GM23338 (cell line): ENCODE data around the gene SNW1. TPM values are rescaled to one million over a fixed set of nuclear protein-coding genes. Genes with fewer than 3 reads are reported as not detected.

Experiments
- ATAC-seq: fragments of 200-7000 bp; cut with Tn5 transposase; 3 replicates; pipeline ENCODE4 v1.9.1; 2020
- DNase-seq: peaks from one replicate; pipeline ENCODE4 v3.0.0-alpha.2; 2015; ENCODE audit warnings: low spot score
- H2AFZ ChIP-seq: fragments of 200-600 bp; sonication (generic); 2 replicates; pipeline ENCODE4 v1.8.0; 2016; ENCODE audit warnings: antibody characterized with exemption, mild to moderate bottlenecking, moderate library complexity
- H3F3A ChIP-seq: fragments of 200-600 bp; sonication (generic); replicated peaks from 2 replicates; pipeline ENCODE4 v1.8.0; 2017; ENCODE audit warnings: antibody characterized with exemption, mixed run types, low read depth
- H3K27ac ChIP-seq: fragments of 200-600 bp; sonication (generic); 2 replicates; pipeline ENCODE4 v1.6.1; 2016; ENCODE audit warnings: low read depth
- H3K27me3 ChIP-seq: fragments of 200-600 bp; sonication (generic); 2 replicates; pipeline ENCODE4 v1.8.0; 2016; ENCODE audit warnings: mild to moderate bottlenecking, mixed run types, moderate library complexity; ENCODE audit not compliant: insufficient read depth
- H3K36me3 ChIP-seq: fragments of 200-600 bp; sonication (generic); 2 replicates; pipeline ENCODE4 v1.8.0; 2016; ENCODE audit warnings: mild to moderate bottlenecking; ENCODE audit not compliant: insufficient read depth
- H3K4me1 ChIP-seq: fragments of 200-600 bp; sonication (generic); 2 replicates; pipeline ENCODE4 v1.8.0; 2016; ENCODE audit warnings: mild to moderate bottlenecking, moderate library complexity; ENCODE audit not compliant: insufficient read depth
- H3K4me2 ChIP-seq: fragments of 200-600 bp; sonication (generic); 2 replicates; pipeline ENCODE4 v1.7.1; 2017; ENCODE audit warnings: mixed run types
- H3K4me3 ChIP-seq: fragments of 200-600 bp; sonication (generic); 2 replicates; pipeline ENCODE4 v1.6.1; 2016; ENCODE audit warnings: mixed run types
- H3K79me2 ChIP-seq: fragments of 200-600 bp; sonication (generic); replicated peaks from 2 replicates; pipeline ENCODE4 v1.8.0; 2017; ENCODE audit warnings: mild to moderate bottlenecking; ENCODE audit not compliant: insufficient read depth
- H3K9me2 ChIP-seq: fragments of 200-600 bp; sonication (generic); 2 replicates; pipeline ENCODE4 v1.8.0; 2017; ENCODE audit not compliant: insufficient read depth
- H4K20me1 ChIP-seq: fragments of 200-600 bp; sonication (generic); replicated peaks from 2 replicates; pipeline ENCODE4 v1.8.0; 2017; ENCODE audit warnings: mild to moderate bottlenecking; ENCODE audit not compliant: insufficient read depth
- H3K27ac Mint-ChIP-seq: 2 replicates; pipeline ENCODE4 v1.8.0; 2020; ENCODE audit warnings: inconsistent platforms, mild to moderate bottlenecking, moderate library complexity, mixed read lengths
- H3K27me3 Mint-ChIP-seq: 3 replicates; pipeline ENCODE4 v1.8.0; 2022; ENCODE audit warnings: low read depth, mild to moderate bottlenecking, moderate library complexity, mixed read lengths, inconsistent platforms; ENCODE audit not compliant: insufficient read depth, poor library complexity
- H3K36me3 Mint-ChIP-seq: 3 replicates; pipeline ENCODE4 v1.8.0; 2021; ENCODE audit warnings: low read depth, mild to moderate bottlenecking, inconsistent platforms, moderate library complexity, mixed read lengths
- H3K4me1 Mint-ChIP-seq: 3 replicates; pipeline ENCODE4 v1.8.0; 2020; ENCODE audit warnings: mild to moderate bottlenecking, inconsistent platforms, mixed read lengths
- H3K4me3 Mint-ChIP-seq: 3 replicates; pipeline ENCODE4 v1.8.0; 2021; ENCODE audit warnings: moderate library complexity, mild to moderate bottlenecking, inconsistent platforms, mixed read lengths
- H3K9me3 Mint-ChIP-seq: 3 replicates; pipeline ENCODE4 v1.8.0; 2020; ENCODE audit warnings: moderate library complexity, mild to moderate bottlenecking, inconsistent platforms, mixed read lengths
- EZH2 ChIP-seq: fragments of 200-600 bp; sonication (generic); IDR thresholded peaks from one replicate; pipeline ENCODE4 v1.8.0; 2017; ENCODE audit warnings: antibody characterized with exemption, mild to moderate bottlenecking, low read depth; ENCODE audit not compliant: unreplicated experiment
- NANOG ChIP-seq: IDR thresholded peaks from 2 replicates; pipeline ENCODE4 v1.6.1; 2016; ENCODE audit warnings: antibody characterized with exemption, borderline replicate concordance
- POLR2AphosphoS5 ChIP-seq: IDR thresholded peaks from 2 replicates; pipeline ENCODE4 v1.6.1; 2016; ENCODE audit warnings: antibody characterized with exemption, low read depth
- STAT1 ChIP-seq: IDR thresholded peaks from one replicate; pipeline ENCODE4 v1.6.1; 2016; ENCODE audit warnings: antibody characterized with exemption; ENCODE audit not compliant: unreplicated experiment
- ZNF331 ChIP-seq: fragments of 250-450 bp; sonication (Bioruptor Pico); IDR thresholded peaks from 2 replicates; pipeline ENCODE4 v1.5.0; 2020; ENCODE audit warnings: low read depth, mild to moderate bottlenecking, moderate library complexity
- polyA plus RNA-seq: library from polyadenylated mRNA; unstranded; fragments of >200 nt; fragmentation: Nextera tagmentation; extraction: Ambion mirVana; gene quantifications from 2 replicates; pipeline ENCODE4 v1.2.1, GENCODE V29; 2016
- total RNA-seq: library from RNA; depleted of rRNA; stranded (reverse); fragments of >200 nt; shearing (Covaris generic); gene quantifications from 2 replicates; pipeline ENCODE4 v1.2.3, GENCODE V29; 2014; rRNA removed

SNW1 gene
- total and polyA plus RNA-seq, 2 experiments from 2014 or later, result 60.5 to 129 TPM

DNA sequence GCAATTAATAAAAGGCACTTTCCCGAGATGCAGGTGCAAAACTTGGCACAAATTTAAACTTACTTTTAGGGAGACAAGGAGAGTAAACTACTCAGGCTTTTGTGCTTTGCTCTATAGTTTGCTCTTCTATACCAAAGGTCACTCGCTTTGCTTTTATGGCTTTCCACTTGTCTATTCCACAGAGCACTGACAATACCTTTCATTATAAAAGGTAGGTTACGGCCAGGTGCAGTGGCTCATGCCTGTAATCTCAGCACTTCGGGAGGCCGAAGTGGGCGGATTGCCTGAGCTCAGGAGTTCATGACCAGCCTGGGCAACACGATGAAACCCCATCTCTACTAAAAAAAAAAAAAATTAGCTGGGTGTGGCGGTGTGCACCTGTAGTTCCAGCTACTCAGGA, 86.0 kb downstream of the SNW1 start:
- no peak for DNase-seq
- H3K79me2 ChIP-seq, result no peaks in the 10 kb centered on the region
- no peaks in the 10 kb centered on the region for H3K9me2 ChIP-seq
- Mint-ChIP-seq H3K9me3 (no peaks in the 10 kb centered on the region), H3K27me3 (peaks cover 4% of the 10 kb centered on the region), H3K36me3 (peaks cover 37% of the 10 kb centered on the region), H3K4me1 (no peaks in the 10 kb centered on the region), H3K4me3 (no peak overlapping the region), H3K27ac (no peak overlapping the region)
- H3K27me3 ChIP-seq, result no peaks in the 10 kb centered on the region
- ATAC-seq, result no peak
- no peak overlapping the region for H2AFZ ChIP-seq
- H3K27ac ChIP-seq, result no peak overlapping the region
- H3F3A ChIP-seq, result no peaks in the 10 kb centered on the region
- no peak overlapping the region for H3K4me3 ChIP-seq
- peaks cover 32% of the 10 kb centered on the region for H3K36me3 ChIP-seq
- H3K4me1 ChIP-seq, result no peaks in the 10 kb centered on the region
- peaks cover 23% of the 10 kb centered on the region for H4K20me1 ChIP-seq
- TF ChIP-seq POLR2AphosphoS5 (no peak), NANOG (no peak), EZH2 (no peak)
- no peak overlapping the region for H3K4me2 ChIP-seq

DNA sequence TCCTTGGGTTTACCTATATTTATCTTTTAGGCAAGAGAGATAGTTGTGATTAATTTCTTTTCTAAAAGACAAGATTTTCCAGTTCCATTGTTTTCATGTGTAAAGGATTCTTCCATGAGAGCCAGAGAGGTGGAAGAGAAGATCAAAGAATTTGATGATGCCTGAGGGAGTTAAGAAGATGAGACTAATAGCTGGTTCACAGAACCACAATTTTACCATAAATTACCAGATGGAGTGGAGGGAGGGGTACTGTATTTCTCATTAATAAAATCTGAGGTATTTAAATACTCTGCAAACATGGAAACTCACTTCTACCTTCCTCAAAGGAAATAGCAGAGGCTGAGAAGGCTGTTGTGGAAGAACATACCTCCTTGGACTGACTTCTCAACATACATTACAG, 87.8 kb downstream of the SNW1 start:
- peaks cover 15% of the 10 kb centered on the region for H4K20me1 ChIP-seq
- Mint-ChIP-seq H3K4me1 (no peaks in the 10 kb centered on the region), H3K9me3 (no peaks in the 10 kb centered on the region), H3K27me3 (peaks cover 4% of the 10 kb centered on the region), H3K27ac (no peak overlapping the region), H3K4me3 (no peak overlapping the region), H3K36me3 (peaks cover 32% of the 10 kb centered on the region)
- no peak overlapping the region for H3K4me2 ChIP-seq
- ATAC-seq (no peak), DNase-seq (no peak)
- H3K79me2 ChIP-seq, result no peaks in the 10 kb centered on the region
- H3K9me2 ChIP-seq, result no peaks in the 10 kb centered on the region
- H3K36me3 ChIP-seq, result peaks cover 29% of the 10 kb centered on the region
- no peak overlapping the region for H3K4me3 ChIP-seq
- no peak for TF ChIP-seq STAT1
- no peak for TF ChIP-seq ZNF331 (CRISPR knock-in tag)
- H2AFZ ChIP-seq, result no peak overlapping the region
- no peaks in the 10 kb centered on the region for H3K27me3 ChIP-seq
- H3K27ac ChIP-seq, result no peak overlapping the region
- H3K4me1 ChIP-seq, result no peaks in the 10 kb centered on the region
- H3F3A ChIP-seq, result 0 out of 2 replicates have a peak, but pooled peaks cover 3% of the 10 kb centered on the region

Other genes starting within 250 kb of the SNW1 start
- gene SPTLC2, start 144.5 kb downstream of the SNW1 start, total RNA-seq, result 35.8 and 38.9 TPM in 2 replicates
- gene SPTLC2, start 144.5 kb downstream of the SNW1 start, polyA plus RNA-seq, result 18.0 and 22.3 TPM in 2 replicates
- gene ALKBH1, start 53.1 kb downstream of the SNW1 start, total RNA-seq, result 18.8 and 22.2 TPM in 2 replicates
- 8.8 and 13.0 TPM in 2 replicates for gene ALKBH1, start 53.1 kb downstream of the SNW1 start, polyA plus RNA-seq
- 240 and 388 TPM in 2 replicates for gene SLIRP, start 53.1 kb downstream of the SNW1 start, total RNA-seq
- 2,291 and 2,492 TPM in 2 replicates for gene SLIRP, start 53.1 kb downstream of the SNW1 start, polyA plus RNA-seq
- gene ADCK1, start 39.0 kb upstream of the SNW1 start, total RNA-seq, result 8.5 and 11.2 TPM in 2 replicates
- gene ADCK1, start 39.0 kb upstream of the SNW1 start, polyA plus RNA-seq, result 5.2 and 6.7 TPM in 2 replicates